ENCODE results near the gene PSMD3. TPM values are rescaled to one million over a fixed set of nuclear protein-coding genes. Genes with fewer than 3 reads are reported as not detected.

Gene PSMD3
- polyA plus RNA-seq, 1 donor (not counting 4 experiments of a cell fraction or from before 2014, with no cell fraction given): 108 TPM

DNA sequence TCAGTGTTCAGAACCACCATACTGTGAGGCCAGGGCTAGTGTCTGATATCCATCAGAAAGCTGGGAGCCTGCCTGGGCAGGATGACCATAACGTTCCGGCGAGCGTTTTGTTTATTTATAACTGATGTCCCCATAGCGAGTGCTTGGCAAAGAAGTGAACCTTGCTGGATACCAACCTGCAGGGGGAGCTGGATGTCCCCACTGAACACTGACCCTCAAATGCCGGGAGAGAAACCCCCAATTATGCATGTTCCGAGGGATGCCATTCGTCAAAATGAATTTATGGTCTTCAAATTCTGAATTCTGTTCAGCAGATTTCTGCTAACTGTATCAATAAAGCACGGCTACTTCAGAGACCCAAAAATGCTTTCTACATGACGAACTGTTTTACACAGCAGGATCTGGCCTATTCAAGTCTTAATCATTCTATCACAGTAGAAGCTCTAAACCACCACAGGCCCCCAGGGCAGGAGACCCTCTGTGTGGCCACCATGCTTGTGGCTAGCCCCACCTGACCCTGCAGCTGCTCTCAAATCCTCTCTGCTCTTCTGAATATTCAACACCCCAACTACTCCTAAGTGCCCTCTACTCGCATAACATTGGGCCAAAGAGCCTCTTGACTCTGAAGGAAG lies 58.4 kb downstream of the PSMD3 start:
- Histone ChIP-seq H3K9me3 (ENCODE audit: control insufficient read depth, low read depth, low read length) (no peaks in the 10 kb centered on the region), H3K4me3 (ENCODE audit: control insufficient read depth in 2 of 3, extremely low read depth in 1 of 3, insufficient read depth in 2 of 3, low read depth in 1 of 3, low read length in 3 of 3) (no peak overlapping the region), H3K36me3 (ENCODE audit: control insufficient read depth in 2 of 2, extremely low read depth in 1 of 2, insufficient read depth in 2 of 2, low read length in 2 of 2) (peaks cover 0 to 5% of the 10 kb centered on the region in 2 experiments), H3K4me2 (ENCODE audit: control insufficient read depth, extremely low read depth, insufficient read depth, low read depth, low read length) (no peak overlapping the region), H4K20me1 (ENCODE audit: control insufficient read depth, extremely low read depth, insufficient read depth, low read length) (no peaks in the 10 kb centered on the region), H3K9ac (ENCODE audit: control insufficient read depth, extremely low read depth, insufficient read depth, low read length) (no peak overlapping the region), H3K27ac (ENCODE audit: control insufficient read depth, insufficient read depth, low read length) (no peak overlapping the region), H3K27me3 (ENCODE audit: control insufficient read depth, extremely low read depth, insufficient read depth, low read length) (no peaks in the 10 kb centered on the region), H3K4me1 (ENCODE audit: control insufficient read depth, extremely low read depth, insufficient read depth, low read length) (no peaks in the 10 kb centered on the region), H3K79me2 (ENCODE audit: control insufficient read depth, insufficient read depth, low read length) (no peaks in the 10 kb centered on the region), H2AFZ (ENCODE audit: control insufficient read depth, low read length) (no peak overlapping the region), H3K9me1 (ENCODE audit: control insufficient read depth, extremely low read depth, insufficient read depth, low read length) (no peaks in the 10 kb centered on the region)
- DNase-seq (ENCODE audit: low read depth, low spot score) (no peak), FAIRE-seq (peak; percentile 26)
- dilution Hi-C loops (cut with MboI; ENCODE audit: extremely low pct_ligation_motif_present, low sequenced_read_pairs): no loop called here
- TF ChIP-seq, protein P1, sequence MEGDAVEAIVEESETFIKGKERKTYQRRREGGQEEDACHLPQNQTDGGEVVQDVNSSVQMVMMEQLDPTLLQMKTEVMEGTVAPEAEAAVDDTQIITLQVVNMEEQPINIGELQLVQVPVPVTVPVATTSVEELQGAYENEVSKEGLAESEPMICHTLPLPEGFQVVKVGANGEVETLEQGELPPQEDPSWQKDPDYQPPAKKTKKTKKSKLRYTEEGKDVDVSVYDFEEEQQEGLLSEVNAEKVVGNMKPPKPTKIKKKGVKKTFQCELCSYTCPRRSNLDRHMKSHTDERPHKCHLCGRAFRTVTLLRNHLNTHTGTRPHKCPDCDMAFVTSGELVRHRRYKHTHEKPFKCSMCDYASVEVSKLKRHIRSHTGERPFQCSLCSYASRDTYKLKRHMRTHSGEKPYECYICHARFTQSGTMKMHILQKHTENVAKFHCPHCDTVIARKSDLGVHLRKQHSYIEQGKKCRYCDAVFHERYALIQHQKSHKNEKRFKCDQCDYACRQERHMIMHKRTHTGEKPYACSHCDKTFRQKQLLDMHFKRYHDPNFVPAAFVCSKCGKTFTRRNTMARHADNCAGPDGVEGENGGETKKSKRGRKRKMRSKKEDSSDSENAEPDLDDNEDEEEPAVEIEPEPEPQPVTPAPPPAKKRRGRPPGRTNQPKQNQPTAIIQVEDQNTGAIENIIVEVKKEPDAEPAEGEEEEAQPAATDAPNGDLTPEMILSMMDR (optimal IDR thresholded peaks at IDR 0.05 in 1 of 3, IDR thresholded peaks at IDR 0.05 in 1 of 3, conservative IDR thresholded peaks at IDR 0.05 in 1 of 3; ENCODE audit: extremely low read depth in 1 of 3, insufficient read depth in 2 of 3, low read length in 3 of 3): peak; percentile 52 to 67 (median 60)
- no peak for TF ChIP-seq EZH2 (IDR thresholded peaks at IDR 0.05; ENCODE audit: low read length)

DNA sequence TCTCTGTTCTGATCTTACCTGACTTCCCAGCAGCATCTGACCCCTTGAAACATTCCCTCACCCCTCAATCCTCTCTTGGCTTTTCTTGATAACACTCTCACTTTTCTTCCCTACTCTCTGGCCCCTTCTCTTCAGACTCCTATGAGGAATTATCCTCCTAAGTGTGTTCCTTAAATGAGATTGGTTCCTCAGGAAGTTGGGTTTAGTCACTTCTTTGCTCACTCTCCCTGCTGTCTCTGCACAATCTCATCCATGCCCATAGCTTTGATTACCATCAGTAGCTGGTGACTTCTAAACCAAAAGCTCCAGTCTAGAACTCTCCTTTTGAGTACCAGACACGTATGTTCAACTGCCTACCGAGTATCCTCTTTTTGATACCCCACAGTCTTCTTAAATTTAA lies 60.6 kb downstream of the PSMD3 start:
- Histone ChIP-seq H3K36me3 (ENCODE audit: control insufficient read depth in 2 of 2, extremely low read depth in 1 of 2, insufficient read depth in 2 of 2, low read length in 2 of 2) (peaks cover 0 to 3% of the 10 kb centered on the region in 2 experiments), H3K9me3 (ENCODE audit: control insufficient read depth, low read depth, low read length) (no peaks in the 10 kb centered on the region), H4K20me1 (ENCODE audit: control insufficient read depth, extremely low read depth, insufficient read depth, low read length) (no peaks in the 10 kb centered on the region), H3K79me2 (ENCODE audit: control insufficient read depth, insufficient read depth, low read length) (no peaks in the 10 kb centered on the region), H3K4me2 (ENCODE audit: control insufficient read depth, extremely low read depth, insufficient read depth, low read depth, low read length) (no peak overlapping the region), H3K4me3 (ENCODE audit: control insufficient read depth in 2 of 3, extremely low read depth in 1 of 3, insufficient read depth in 2 of 3, low read depth in 1 of 3, low read length in 3 of 3) (no peak overlapping the region), H3K9ac (ENCODE audit: control insufficient read depth, extremely low read depth, insufficient read depth, low read length) (no peak overlapping the region), H3K4me1 (ENCODE audit: control insufficient read depth, extremely low read depth, insufficient read depth, low read length) (no peaks in the 10 kb centered on the region), H2AFZ (ENCODE audit: control insufficient read depth, low read length) (no peak overlapping the region), H3K27me3 (ENCODE audit: control insufficient read depth, extremely low read depth, insufficient read depth, low read length) (no peaks in the 10 kb centered on the region), H3K9me1 (ENCODE audit: control insufficient read depth, extremely low read depth, insufficient read depth, low read length) (no peaks in the 10 kb centered on the region), H3K27ac (ENCODE audit: control insufficient read depth, insufficient read depth, low read length) (no peak overlapping the region)
- DNase-seq (ENCODE audit: low read depth, low spot score) (no peak), FAIRE-seq (no peak)
- TF ChIP-seq, protein P1 (optimal IDR thresholded peaks at IDR 0.05 in 1 of 3, IDR thresholded peaks at IDR 0.05 in 1 of 3, conservative IDR thresholded peaks at IDR 0.05 in 1 of 3; ENCODE audit: extremely low read depth in 1 of 3, insufficient read depth in 2 of 3, low read length in 3 of 3): no peak
- TF ChIP-seq EZH2 (IDR thresholded peaks at IDR 0.05; ENCODE audit: low read length): no peak
- dilution Hi-C loops (cut with MboI; ENCODE audit: extremely low pct_ligation_motif_present, low sequenced_read_pairs): no loop called here

Small RNAs within 50 kb of the gene (small RNA-seq; reads per million reads assigned to genes)
- 38.7 to 690 (median 53.8) reads per million in 3 experiments for gene SNORD124 (ENCODE audit: insufficient read length in 3 of 3, low read depth in 3 of 3, low replicate concordance in 1 of 3)

Other genes starting within 250 kb of the PSMD3 start
- gene GRB7, start 242.9 kb upstream of the PSMD3 start, polyA plus RNA-seq: 4.0 to 5.3 TPM (median 4.2 TPM) in 3 replicates
- gene IKZF3, start 116.5 kb upstream of the PSMD3 start, polyA plus RNA-seq: 0.04 TPM in 1 of 3 replicates, not detected in the others
- gene ZPBP2, start 112.6 kb upstream of the PSMD3 start, polyA plus RNA-seq: not detected in 3 replicates
- 2.3 to 10.5 TPM (median 7.1 TPM) in 3 replicates for gene GSDMB, start 62.2 kb upstream of the PSMD3 start, polyA plus RNA-seq
- gene ORMDL3, start 53.2 kb upstream of the PSMD3 start, polyA plus RNA-seq: 22.0 to 91.4 TPM (median 36.3 TPM) in 3 replicates
- not detected in 3 replicates for gene LRRC3C, start 53.1 kb upstream of the PSMD3 start, polyA plus RNA-seq
- gene GSDMA, start 17.8 kb upstream of the PSMD3 start, polyA plus RNA-seq: 5.0 to 9.8 TPM (median 8.5 TPM) in 3 replicates
- gene CSF3, start 34.6 kb downstream of the PSMD3 start, polyA plus RNA-seq: 0.19 to 0.84 TPM (median 0.76 TPM) in 3 replicates
- gene MED24, start 73.6 kb downstream of the PSMD3 start, polyA plus RNA-seq: 45.3 to 77.3 TPM (median 47.2 TPM) in 3 replicates
- 3.3 to 5.9 TPM (median 4.5 TPM) in 3 replicates for gene THRA, start 82.2 kb downstream of the PSMD3 start, polyA plus RNA-seq
- gene NR1D1, start 119.8 kb downstream of the PSMD3 start, polyA plus RNA-seq: 0.46 to 7.5 TPM (median 1.0 TPM) in 3 replicates
- gene MSL1, start 141.2 kb downstream of the PSMD3 start, polyA plus RNA-seq: 41.8 to 66.8 TPM (median 56.9 TPM) in 3 replicates
- gene CASC3, start 159.7 kb downstream of the PSMD3 start, polyA plus RNA-seq: 17.3 to 32.1 TPM (median 26.9 TPM) in 3 replicates
- 13.2 to 37.6 TPM (median 21.8 TPM) in 3 replicates for gene RAPGEFL1, start 196.7 kb downstream of the PSMD3 start, polyA plus RNA-seq
- 7.4 to 11.1 TPM (median 8.5 TPM) in 3 replicates for gene WIPF2, start 238.5 kb downstream of the PSMD3 start, polyA plus RNA-seq